IPS DF 6.9 (cell line): ENCODE data around the gene COX8A.

ENCODE experiments used
- DNase-seq: peaks from one replicate; pipeline ENCODE4 v3.0.0-alpha.2; 2013; ENCODE audit warnings: low read depth, low spot score
- H3K27ac ChIP-seq: one replicate; pipeline ENCODE4 v1.5.1; 2013; ENCODE audit warnings: low read length, control low read depth
- H3K27me3 ChIP-seq: 2 replicates; pipeline ENCODE4 v1.6.1; 2013; ENCODE audit warnings: mild to moderate bottlenecking, low read length; ENCODE audit not compliant: control insufficient read depth, insufficient read depth
- H3K36me3 ChIP-seq: 2 replicates; pipeline ENCODE4 v1.6.1; 2013; ENCODE audit warnings: low read length; ENCODE audit not compliant: control insufficient read depth, insufficient read depth
- H3K4me1 ChIP-seq: 2 replicates; pipeline ENCODE4 v1.6.1; 2013; ENCODE audit warnings: low read length; ENCODE audit not compliant: control insufficient read depth, insufficient read depth
- H3K4me3 ChIP-seq: 2 replicates; pipeline ENCODE4 v1.5.1; 2013; ENCODE audit warnings: mild to moderate bottlenecking, low read length
- H3K9me3 ChIP-seq: 2 replicates; pipeline ENCODE4 v1.6.1; 2013; ENCODE audit warnings: low read length, inconsistent platforms; ENCODE audit not compliant: control insufficient read depth, insufficient read depth
- WGBS: extraction: QIAGEN DNeasy Blood & Tissue Kit; methylation state at CpG from one replicate; pipeline ENCODE4 v1.1.7; 2013; ENCODE audit warnings: mixed read lengths, missing lambda C conversion rate; ENCODE audit not compliant: insufficient read length, insufficient coverage; 5-methylcytosine and 5-hydroxymethylcytosine counted together

COX8A gene

DNA sequence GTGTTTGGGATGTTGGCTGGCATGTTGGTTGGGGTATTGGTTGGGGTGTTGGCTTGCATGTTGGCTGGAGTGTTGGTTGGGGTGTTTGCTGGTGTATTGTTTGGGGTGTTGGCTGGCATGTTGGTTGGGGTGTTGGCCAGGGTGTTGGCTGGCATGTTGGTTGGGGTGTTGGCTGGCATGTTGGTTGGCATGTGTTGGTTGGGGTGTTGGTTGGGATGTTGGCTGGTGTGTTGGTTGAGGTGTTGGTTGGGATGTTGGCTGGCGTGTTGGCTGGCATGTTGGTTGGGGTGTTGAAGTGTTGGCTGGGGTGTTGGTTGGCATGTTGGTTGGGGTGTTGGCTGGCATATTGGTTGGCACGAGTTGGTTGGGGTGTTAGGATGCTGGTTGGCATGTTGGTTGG, 36.4 kb downstream of the COX8A start:
- no peak for DNase-seq
- H3K27me3 ChIP-seq, result peaks cover 25% of the 10 kb centered on the region
- H3K36me3 ChIP-seq, result no peaks in the 10 kb centered on the region
- H3K9me3 ChIP-seq, result no peaks in the 10 kb centered on the region; the same call in 1 of the 2 replicates
- peaks cover 4% of the 10 kb centered on the region; the same call in 1 of the 2 replicates for H3K4me1 ChIP-seq
- H3K27ac ChIP-seq, result no peak overlapping the region
- H3K4me3 ChIP-seq, result no peak overlapping the region
- WGBS, result no CpG with 5 or more reads among the region's 2 CpGs

- peaks cover 19% of the 10 kb centered on the region for H3K27me3 ChIP-seq
- H3K4me3 ChIP-seq, result no peak overlapping the region
- H3K36me3 ChIP-seq, result no peaks in the 10 kb centered on the region
- H3K9me3 ChIP-seq, result no peaks in the 10 kb centered on the region; the same call in 1 of the 2 replicates
- H3K4me1 ChIP-seq, result peaks cover 4% of the 10 kb centered on the region; the same call in 1 of the 2 replicates
- WGBS, result no CpG with 5 or more reads among the region's 8 CpGs
- no peak overlapping the region for H3K27ac ChIP-seq
- no peak for DNase-seq
Observed at GRCh38 chr11:64011371-64011770, 37.0 kb downstream of the COX8A start.

DNA sequence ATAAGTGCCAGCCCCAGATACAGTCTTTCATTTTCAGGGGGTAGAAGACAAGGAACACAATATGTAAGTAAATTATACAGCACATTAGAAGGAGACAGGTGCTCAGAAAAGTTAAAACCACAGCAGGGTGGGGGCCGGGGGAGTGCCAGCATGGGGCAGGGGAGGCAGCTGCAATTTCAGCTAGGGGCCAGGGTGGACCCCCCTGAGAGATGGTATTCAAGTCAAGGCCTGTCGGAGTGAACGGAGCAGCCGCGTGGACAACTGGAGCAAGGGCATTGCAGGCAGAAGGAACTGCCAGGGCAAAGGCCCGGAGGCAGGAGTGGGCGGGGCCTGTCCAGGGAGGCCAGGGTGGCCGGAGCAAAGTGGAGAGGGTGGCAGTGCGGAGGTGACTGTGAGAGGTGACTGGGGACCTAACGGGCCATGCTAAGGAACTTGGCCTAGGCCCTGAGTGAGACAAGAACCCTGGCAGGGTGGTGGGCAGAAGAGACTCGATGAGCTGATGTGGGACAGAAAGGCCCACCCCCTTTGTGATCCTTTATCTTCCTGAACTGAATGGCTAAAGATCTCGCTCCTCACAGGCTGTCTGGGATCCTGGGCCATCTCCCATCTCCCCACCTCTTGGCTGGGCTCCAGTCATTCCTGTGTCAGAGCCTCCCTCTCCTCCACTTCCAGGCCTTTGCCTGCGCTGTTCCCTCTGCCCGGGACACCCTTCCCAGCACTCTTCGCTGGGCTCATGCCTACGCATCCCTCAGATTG, 38.9 kb downstream of the COX8A start:
- no peak for DNase-seq

DNA sequence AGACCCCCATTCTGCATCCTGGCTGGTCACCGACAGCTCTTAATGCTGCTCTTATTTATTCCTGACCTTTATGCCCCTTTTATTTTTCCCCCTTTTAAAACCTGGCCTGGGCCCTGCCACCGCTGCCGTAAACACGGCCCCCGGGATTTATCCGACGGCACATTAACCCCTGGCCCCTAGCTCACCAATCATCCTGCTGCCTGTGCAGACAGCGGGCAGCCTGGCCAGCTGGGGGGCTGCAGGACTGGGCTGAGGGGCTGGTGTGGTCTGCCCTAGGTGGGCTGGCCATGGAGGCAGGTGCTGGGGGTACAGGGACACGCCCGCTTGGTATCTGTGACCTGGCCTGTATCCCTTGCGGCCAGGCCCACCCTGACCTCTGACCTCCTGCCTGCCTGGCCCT, 39.9 kb downstream of the COX8A start:
- WGBS, result no CpG with 5 or more reads among the region's 11 CpGs
- peaks cover 1% of the 10 kb centered on the region; the same call in 1 of the 2 replicates for H3K27me3 ChIP-seq
- H3K36me3 ChIP-seq, result no peaks in the 10 kb centered on the region
- DNase-seq, result no peak
- no peak overlapping the region for H3K4me3 ChIP-seq
- H3K4me1 ChIP-seq, result no peaks in the 10 kb centered on the region; the same call in 1 of the 2 replicates
- H3K27ac ChIP-seq, result no peak overlapping the region
- H3K9me3 ChIP-seq, result no peaks in the 10 kb centered on the region; the same call in 1 of the 2 replicates

More for the DNA sequence above, 38.9 kb downstream of the COX8A start:
- no peak overlapping the region for H3K4me3 ChIP-seq
- H3K36me3 ChIP-seq, result no peaks in the 10 kb centered on the region
- H3K27ac ChIP-seq, result no peak overlapping the region
- H3K27me3 ChIP-seq, result peaks cover 4% of the 10 kb centered on the region; the same call in 1 of the 2 replicates
- no peaks in the 10 kb centered on the region; the same call in 1 of the 2 replicates for H3K4me1 ChIP-seq
- no CpG with 5 or more reads among the region's 16 CpGs for WGBS
- no peaks in the 10 kb centered on the region; the same call in 1 of the 2 replicates for H3K9me3 ChIP-seq

DNA sequence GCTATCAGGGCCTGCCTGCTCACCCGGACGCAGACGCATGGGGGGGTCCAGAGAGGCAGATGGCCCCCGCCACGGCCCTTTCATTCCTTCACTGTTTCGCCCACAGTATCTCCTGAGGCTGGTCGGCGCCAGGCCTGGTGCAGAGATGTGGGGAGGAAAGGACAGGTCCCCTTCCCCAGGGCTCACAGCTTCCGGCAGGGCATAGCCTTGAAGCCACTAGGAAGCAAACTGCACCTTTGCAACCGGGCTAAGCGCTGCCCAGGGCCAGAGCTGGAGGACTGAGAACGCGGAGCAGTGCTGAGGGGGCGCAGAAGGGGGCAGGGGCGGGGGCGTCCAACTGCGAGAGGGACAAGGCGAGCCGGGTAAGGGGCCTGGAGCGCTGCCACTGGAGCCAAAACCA, 41.1 kb downstream of the COX8A start:
- H3K27me3 ChIP-seq, result peaks cover 1% of the 10 kb centered on the region; the same call in 1 of the 2 replicates
- H3K4me1 ChIP-seq, result no peaks in the 10 kb centered on the region; the same call in 1 of the 2 replicates
- H3K27ac ChIP-seq, result no peak overlapping the region
- H3K4me3 ChIP-seq, result no peak overlapping the region
- WGBS, result no CpG with 5 or more reads among the region's 20 CpGs
- no peak for DNase-seq
- no peaks in the 10 kb centered on the region; the same call in 1 of the 2 replicates for H3K9me3 ChIP-seq
- no peaks in the 10 kb centered on the region for H3K36me3 ChIP-seq

GRCh38 chr11:64015935-64016845, 41.8 kb downstream of the COX8A start:
- H3K27me3 ChIP-seq, result peaks cover 1% of the 10 kb centered on the region; the same call in 1 of the 2 replicates
- DNase-seq, result no peak
- H3K9me3 ChIP-seq, result no peaks in the 10 kb centered on the region
- peaks cover 3% of the 10 kb centered on the region for H3K4me1 ChIP-seq
- H3K4me3 ChIP-seq, result no peak overlapping the region
- no peak overlapping the region for H3K27ac ChIP-seq
- no CpG with 5 or more reads among the region's 35 CpGs for WGBS
- H3K36me3 ChIP-seq, result no peaks in the 10 kb centered on the region

- H3K27ac ChIP-seq, result no peak overlapping the region
- no CpG with 5 or more reads among the region's 7 CpGs for WGBS
- DNase-seq, result no peak
Observed at GRCh38 chr11:64017945-64018224, 43.5 kb downstream of the COX8A start.

GRCh38 chr11:64018310-64018709, 43.9 kb downstream of the COX8A start:
- Histone ChIP-seq H3K27me3 (no peaks in the 10 kb centered on the region; the same call in 1 of the 2 replicates), H3K4me1 (peaks cover 6% of the 10 kb centered on the region), H3K4me3 (no peak overlapping the region), H3K9me3 (no peaks in the 10 kb centered on the region), H3K27ac (no peak overlapping the region), H3K36me3 (no peaks in the 10 kb centered on the region)
- DNase-seq, result no peak
- WGBS, result no CpG with 5 or more reads among the region's 8 CpGs

More at GRCh38 chr11:64017945-64018224, 43.5 kb downstream of the COX8A start:
- Histone ChIP-seq H3K4me3 (no peak overlapping the region), H3K27me3 (no peaks in the 10 kb centered on the region; the same call in 1 of the 2 replicates), H3K4me1 (peaks cover 6% of the 10 kb centered on the region), H3K9me3 (no peaks in the 10 kb centered on the region), H3K36me3 (no peaks in the 10 kb centered on the region)

DNA sequence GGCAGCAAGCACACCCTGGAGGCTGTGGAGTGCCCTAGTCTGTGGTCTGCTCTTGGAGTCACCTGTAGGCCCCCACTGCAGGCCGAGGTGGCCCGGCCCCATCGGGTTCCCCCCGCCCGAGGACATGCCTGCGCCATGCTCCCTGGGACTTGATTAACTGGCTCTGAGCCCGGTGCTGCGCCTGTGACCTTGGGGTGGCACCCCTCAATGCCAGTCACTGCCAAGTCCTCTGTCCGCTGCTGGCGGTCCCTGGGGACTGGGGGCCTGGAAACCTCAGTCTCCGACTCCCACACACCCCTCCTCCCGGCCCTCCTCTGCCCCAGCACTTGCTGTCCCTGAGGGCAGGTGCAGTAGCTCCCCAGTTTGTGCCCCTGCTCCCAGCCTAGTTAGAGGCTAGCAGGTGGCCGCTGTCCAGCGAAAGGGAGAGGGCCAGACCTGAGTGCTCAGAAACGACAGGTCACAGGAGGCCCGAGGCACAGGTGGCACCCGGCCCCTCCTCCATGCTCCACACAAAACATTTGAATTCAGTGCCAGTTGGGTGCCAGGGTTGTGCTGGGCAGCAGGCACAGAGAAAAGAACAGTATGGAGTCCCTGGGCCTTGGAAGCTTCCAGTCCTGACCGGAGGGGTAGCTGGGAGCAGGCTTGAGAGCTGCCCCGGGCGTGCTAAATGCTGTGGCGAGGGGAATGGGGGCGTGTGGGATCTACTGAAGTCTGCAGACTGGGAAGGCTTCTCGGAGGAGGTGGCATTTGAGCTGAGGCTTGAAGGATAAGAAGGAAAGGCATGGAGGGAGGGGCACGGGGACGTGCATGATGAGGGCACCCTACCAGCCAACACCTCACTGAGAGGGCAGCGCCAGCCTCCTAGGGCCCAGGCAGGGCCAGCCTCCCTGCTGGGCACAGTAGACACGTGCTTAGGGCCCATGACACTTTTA, 45.0 kb downstream of the COX8A start:
- H3K27me3 ChIP-seq, result no peaks in the 10 kb centered on the region; the same call in 1 of the 2 replicates
- H3K4me3 ChIP-seq, result no peak overlapping the region
- no peak overlapping the region for H3K27ac ChIP-seq
- no CpG with 5 or more reads among the region's 27 CpGs for WGBS
- H3K36me3 ChIP-seq, result no peaks in the 10 kb centered on the region
- H3K4me1 ChIP-seq, result peaks cover 9% of the 10 kb centered on the region
- no peaks in the 10 kb centered on the region for H3K9me3 ChIP-seq
- no peak for DNase-seq
